ENCODE results near the gene NFKBIZ. TPM values are rescaled to one million over a fixed set of nuclear protein-coding genes. Genes with fewer than 3 reads are reported as not detected.
"Not testable (repeated sequence)": the region's sequence is repeated elsewhere in the genome, so short reads cannot be mapped to it uniquely, and the experiment has no call there.

The NFKBIZ gene
- polyA plus RNA-seq, 3 donors: 6.2 to 18.6 (median 15.9) TPM

DNA sequence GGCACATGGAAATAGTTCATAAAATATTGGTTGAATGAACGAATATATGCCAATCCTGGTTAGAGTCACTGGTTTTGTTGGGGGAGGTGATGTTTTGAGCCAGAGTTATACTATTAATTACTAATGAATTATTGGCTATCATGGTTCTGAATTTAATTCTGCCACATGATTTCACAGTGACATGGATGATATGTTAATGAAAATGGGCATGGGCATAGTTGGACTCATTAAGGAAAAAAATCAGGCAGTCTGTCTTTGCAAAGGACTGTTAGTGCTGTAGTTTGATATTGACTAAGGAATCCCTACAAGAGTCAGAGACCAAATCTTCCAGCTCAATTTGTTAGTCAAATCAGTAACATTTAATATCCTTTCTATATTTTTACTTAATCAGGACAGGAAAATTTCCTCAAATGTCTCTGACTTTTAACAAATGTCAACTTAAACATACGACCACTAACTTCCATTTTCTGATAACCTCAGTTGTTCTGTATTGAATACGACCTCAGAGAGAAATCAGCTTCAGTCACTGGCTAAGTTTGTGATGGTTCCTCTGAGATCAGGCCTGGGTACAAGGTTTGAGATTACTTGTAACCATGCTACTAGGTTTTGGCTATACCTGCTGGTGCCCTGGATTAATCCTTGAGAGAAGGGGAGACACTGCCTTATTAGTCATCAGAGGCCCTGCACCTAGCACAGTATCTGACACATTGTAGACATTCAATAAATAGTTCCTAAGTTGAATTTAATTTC is 13.3 kb downstream of the NFKBIZ start:
- DNase-seq (ENCODE audit: extremely low read depth in 1 of 11, low read depth in 9 of 11, low spot score in 4 of 11): no peak

DNA sequence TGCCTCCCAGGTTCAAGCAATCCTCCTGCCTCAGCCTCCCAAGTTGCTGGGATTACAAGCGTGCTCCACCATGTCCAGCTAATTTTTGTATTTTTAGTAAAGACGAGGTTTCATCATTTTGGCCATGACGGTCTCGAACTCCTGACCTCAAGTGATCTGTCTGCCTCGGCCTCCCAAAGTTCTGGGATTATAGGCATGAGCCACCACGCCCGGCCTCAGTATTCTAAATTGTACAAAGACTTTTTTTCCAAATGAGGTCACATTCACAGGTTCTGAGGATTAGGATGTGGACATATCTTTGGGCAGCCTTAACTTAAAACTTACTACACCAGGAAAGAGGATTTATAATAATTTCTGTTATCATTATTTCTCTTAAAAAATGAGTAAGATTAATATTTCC is 15.6 kb downstream of the NFKBIZ start:
- DNase-seq (ENCODE audit: extremely low read depth in 1 of 11, low read depth in 9 of 11, low spot score in 4 of 11): not testable (repeated sequence)

DNA sequence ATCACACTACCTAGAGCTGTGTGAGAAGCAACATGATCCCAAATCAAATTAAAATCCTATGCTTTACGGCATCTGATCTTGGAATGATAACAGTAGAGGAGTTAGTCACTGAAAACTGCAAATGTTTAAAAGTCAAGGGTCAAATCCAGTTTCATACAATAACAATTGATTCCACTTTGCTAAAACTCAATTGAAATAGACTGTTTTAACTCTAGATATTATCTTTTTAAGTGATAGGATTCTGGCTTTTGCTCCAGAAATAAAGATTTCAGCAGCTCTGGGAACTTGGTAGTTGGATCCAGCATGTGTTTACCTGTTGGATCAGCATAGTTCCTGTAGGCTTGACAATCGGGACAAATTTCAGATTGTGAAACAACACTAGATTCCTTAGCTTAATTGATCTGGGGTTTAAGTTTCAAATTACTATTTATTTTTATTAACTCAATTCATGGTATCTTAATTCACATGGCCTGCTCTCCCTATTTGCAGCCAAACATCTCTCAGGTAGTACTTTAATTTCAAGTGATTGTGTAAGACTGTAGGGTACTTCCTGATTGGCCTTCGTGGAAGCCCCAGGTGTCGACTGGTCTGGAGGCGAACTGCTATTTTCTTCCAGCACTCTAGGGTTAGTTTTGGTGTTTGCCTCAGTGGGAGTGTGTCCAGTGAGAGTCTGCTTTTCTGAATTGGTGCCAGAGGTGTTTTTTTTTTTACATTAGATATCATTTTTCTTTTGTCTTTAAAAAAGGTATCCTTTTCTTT is 16.6 kb downstream of the NFKBIZ start:
- no peak for DNase-seq (ENCODE audit: extremely low read depth in 1 of 11, low read depth in 9 of 11, low spot score in 4 of 11)

DNA sequence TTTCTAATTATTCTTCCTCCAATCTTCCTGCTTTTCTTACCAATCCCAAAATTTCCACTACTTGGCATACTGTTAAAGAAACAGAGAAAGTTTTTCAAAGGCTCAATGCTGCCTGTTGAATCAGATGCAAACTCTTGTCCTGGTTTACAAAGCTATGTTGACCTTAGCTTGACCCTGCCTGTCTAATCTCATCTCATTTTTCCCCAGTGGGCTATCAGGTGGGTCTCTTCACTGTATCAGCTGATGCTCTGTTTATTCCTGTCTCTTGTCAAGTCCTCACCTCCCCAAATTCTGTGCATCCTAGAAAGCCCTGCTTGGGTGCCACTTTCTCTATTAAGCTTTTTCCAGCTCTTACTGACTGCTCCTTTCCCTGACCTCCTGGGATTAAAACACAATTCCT is 18.2 kb downstream of the NFKBIZ start:
- no peak for DNase-seq (ENCODE audit: extremely low read depth in 1 of 11, low read depth in 9 of 11, low spot score in 4 of 11)

DNA sequence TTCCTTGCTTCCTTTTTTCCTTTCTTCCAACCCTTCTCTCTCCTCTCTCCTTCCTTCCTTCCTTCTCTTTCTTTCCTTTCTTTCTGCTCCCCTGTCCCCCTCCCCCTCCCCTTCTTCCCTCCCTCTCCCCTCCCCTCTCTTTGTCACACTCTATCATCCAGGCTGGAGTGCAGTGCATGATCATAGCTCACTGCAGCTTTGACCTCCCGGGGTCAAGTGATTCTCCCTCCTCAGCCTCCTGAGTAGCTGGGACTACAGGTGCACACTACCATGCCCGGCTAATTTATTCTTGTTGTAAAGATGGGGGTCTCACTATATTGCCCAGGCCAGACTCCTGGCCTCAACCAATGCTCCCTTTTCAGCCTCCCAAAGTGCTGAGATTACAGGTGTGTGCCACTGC is 18.7 kb downstream of the NFKBIZ start:
- DNase-seq (ENCODE audit: extremely low read depth in 1 of 11, low read depth in 9 of 11, low spot score in 4 of 11): no peak

DNA sequence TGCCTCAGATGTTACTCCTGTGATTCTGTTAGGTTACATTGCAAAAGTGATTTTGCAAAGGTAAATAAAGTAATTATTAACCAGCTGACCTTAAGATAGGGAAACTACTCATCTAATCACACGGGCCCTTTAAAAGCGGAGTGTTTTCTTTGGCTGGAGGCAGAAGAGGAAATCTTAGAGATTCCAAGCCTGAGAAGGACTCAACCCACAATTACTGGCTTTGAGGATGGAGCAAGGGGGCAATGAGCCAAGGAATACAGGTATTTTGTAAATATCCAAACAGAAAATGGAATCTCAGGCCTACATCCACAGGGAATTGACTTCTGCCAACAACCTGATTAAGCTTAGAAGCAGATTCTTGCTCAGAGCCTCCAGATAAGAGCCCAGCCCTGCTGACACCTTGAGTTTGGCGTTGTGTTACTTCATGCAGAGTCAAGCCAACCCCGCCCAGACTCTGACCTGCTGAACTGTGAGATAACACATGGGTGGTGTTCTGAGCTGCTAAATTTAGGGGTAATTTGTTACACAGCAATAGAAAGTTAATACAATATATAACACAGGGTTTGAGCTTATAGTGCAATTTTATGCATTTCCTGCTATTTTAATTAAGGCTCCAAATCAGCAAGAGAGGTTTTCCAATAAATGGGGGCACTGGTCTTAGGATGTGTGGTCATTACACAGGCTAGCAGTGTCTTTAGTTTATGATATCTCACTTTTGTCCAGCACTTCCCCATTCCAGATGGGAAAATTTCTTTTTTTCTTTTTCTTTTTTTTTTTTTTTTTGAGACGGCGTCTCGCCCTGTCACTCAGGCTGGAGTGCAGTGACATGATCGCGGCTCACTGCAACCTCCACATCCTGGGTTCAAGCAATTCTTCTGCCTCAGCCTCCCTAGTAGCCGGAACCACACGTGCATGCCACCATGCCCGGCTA is 19.5 kb downstream of the NFKBIZ start:
- no peak for DNase-seq (ENCODE audit: extremely low read depth in 1 of 11, low read depth in 9 of 11, low spot score in 4 of 11)

DNA sequence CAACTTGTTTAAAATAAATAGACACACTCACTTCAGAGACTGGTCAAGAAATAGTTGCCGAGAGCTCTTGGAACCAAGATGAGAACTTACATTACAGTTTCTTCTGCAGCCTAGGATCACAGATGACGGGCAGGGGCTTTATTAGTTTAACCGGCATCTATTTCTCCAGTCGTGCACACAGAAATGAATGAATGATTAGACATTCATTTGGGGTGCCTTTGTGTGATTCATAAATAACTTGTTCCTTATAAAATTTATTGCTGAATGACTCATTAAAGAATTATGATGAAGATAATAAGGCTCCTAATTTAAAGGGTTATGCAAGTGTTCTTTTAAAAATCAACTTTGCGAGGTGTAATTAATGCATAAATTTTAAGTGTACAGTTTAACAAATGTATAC is 20.8 kb downstream of the NFKBIZ start:
- no peak for DNase-seq (ENCODE audit: extremely low read depth in 1 of 11, low read depth in 9 of 11, low spot score in 4 of 11)

DNA sequence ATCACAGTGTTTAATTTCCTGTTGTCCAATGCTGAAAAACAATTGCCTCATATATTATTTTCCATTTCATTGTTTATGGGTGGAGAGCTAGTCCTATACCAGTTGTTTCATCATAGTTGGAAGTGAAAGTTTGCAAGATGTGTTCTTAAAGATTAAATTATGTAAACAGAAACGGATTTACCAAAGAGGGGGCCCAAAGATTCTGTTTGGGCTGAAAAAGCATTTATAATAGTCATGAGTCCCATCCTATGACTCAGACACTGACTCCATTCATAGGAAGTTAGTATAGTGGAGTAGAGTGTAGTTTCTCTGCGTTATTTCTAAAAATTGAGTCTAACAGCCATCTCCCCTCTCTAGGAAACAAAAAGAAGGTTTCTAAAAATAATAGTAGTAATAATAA is 24.3 kb downstream of the NFKBIZ start:
- DNase-seq (ENCODE audit: extremely low read depth in 1 of 11, low read depth in 9 of 11, low spot score in 4 of 11): no peak

DNA sequence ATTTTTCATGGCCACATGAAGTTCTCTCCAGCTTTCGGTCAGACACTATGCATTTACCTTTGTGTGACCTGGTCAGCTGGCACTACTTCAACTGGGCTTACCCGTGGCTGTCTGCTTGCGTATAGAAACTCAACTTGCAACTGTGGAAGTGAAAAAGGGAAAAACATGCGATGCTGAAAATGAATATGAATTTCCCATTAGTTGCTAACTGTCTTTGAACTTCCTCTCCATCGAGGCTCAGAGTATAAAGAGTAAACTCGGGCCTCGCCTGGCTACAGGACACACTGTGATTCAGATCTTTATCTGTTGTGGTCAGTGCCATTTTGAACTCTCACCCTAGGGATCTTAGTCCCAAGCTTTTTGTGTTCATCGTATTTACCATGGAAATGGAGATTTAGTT is 26.8 kb downstream of the NFKBIZ start:
- DNase-seq (ENCODE audit: extremely low read depth in 1 of 11, low read depth in 9 of 11, low spot score in 4 of 11): no peak

DNA sequence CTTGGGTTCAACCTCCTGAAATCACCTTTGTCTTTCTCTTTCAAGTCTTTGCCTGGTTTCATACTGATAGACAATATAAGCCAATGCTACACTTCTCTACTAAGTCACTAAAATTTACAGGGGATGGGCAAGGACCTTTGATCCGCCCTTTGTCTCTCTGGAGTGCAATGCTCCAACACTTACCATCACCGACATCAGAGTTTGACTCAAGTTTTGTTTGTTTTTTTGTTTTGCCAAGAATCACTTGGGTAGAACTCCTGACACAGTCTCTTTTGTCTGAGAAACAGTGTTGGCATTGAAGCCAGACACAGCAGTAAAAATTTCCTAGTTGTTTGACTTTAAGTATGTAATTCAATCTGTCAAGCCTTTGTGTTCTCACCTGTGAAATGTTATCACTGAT is 29.3 kb downstream of the NFKBIZ start:
- no peak for DNase-seq (ENCODE audit: extremely low read depth in 1 of 11, low read depth in 9 of 11, low spot score in 4 of 11)

DNA sequence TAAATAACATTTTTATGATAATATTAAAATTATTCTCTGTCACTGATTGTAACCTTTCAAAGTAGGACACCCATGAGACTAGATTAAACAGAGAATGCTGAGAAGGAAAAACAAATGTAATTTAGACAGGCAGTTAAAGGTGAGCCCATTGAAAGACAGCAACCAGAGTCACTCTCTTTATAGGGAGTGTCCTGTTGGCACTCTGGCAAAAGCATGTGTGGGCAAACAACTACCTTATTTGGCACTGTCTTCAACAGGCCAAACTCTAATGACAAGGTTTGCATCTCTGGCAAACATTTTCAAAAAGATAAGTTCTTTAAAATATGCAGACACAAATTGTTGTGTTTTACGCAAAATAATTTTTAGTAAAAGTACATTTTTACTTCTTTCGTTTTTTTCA is 29.8 kb downstream of the NFKBIZ start:
- DNase-seq (ENCODE audit: extremely low read depth in 1 of 11, low read depth in 9 of 11, low spot score in 4 of 11): no peak

DNA sequence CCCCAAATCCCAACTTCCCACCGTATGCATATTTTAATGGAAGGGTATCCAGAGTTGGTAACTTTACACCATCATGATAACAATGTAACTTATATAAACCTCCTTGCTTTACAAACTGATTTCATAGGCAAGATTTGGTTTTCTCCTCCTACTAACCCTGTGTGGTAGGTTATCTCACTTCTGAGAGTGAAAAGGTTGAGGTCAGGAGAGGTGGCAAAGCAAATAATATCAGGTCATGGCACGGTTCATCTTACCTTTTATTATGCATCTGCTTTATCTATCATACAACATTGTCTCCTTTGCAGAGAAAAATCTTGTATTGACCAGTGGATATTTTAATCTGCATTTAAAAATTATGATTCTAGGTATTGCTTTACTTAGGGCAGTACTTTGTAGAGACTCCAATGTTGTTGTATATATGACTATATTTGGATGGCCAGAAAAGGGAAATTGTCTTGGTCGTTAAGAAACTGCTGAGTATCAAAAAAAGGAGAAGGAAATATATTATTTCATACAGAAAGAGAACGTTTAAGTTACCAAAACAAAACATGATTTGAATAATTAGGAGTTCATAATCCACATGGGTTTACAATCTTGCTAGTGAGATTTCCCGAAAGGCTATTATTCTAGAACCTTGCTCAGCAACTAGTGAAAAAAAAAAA is 30.4 kb downstream of the NFKBIZ start:
- DNase-seq (ENCODE audit: extremely low read depth in 1 of 11, low read depth in 9 of 11, low spot score in 4 of 11): no peak

DNA sequence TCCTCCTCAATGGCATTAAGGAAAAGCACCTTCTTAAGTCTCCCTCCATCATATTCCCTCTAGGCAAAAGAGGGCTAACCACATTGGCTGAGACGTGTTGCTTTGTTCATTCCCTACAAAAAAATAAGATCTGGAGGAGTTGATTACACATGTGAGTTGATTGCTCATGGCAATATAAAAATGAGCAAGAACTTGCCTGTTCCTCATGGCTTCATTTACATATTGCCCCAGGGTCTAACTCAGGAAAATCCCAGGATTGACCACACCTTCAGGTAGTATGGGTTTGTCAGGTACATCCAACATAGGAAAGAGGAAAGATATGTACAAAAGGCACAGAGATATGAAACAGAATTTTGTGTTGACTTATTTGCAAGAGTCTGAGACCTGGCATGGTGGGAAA is 35.5 kb downstream of the NFKBIZ start:
- no peak for DNase-seq (ENCODE audit: extremely low read depth in 1 of 11, low read depth in 9 of 11, low spot score in 4 of 11)

DNA sequence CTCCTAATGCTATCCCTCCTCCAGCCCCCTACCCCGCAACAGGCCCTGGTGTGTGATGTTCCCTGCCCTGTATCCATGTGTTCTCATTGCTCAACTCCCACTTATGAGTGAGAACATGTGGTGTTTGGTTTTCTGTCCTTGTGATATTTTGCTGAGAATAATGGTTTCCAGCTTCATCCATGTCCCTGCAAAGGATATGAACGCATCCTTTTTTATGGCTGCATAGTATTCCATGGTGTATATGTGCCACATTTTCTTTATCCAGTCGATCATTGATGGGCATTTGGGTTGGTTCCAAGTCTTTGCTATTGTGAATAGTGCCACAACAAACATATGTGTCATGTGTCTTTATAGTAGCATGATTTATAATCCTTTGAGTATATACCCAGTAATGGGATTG is 36.3 kb downstream of the NFKBIZ start:
- not testable (repeated sequence) for DNase-seq (ENCODE audit: extremely low read depth in 1 of 11, low read depth in 9 of 11, low spot score in 4 of 11)

DNA sequence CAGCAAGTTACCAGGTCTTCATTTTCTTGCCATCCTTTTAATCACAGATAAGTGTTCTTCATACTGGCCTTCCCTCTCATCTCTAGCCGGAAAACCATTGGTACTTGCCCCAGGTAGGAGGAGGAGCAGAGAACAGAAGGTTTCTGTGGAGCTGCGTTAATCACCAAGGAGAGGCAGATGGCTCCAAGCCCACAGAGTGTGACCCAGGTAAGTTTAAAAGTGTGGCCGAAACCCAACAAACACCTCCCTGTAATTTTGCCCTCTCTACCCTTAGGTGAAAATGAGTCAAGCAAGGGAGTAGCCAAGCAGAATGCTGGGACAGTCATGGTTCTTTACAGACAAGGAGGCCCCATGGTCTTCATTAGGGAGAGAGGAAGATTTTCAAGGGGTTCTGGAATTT is 37.3 kb downstream of the NFKBIZ start:
- DNase-seq (ENCODE audit: extremely low read depth in 1 of 11, low read depth in 9 of 11, low spot score in 4 of 11): no peak

DNA sequence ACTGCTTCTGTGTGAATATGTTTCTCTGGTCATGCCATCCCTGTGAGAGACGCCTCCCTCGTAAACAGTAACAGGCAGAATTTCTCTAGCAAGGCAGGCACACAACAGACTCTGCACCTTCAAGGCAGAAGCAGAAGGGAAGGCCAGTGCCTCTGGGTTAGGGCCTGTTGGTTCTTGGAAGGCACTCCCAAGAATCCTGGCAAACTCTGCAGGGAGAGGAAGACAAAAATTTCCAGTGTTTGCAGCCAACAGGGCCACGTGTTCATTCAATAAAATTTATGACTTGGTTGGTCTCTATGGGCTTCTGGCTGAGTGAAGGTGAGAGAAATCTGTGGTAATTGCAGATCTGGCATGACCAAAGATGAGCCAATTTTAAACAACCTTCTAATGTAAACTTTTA is 39.3 kb downstream of the NFKBIZ start:
- DNase-seq (ENCODE audit: extremely low read depth in 1 of 11, low read depth in 9 of 11, low spot score in 4 of 11): no peak

DNA sequence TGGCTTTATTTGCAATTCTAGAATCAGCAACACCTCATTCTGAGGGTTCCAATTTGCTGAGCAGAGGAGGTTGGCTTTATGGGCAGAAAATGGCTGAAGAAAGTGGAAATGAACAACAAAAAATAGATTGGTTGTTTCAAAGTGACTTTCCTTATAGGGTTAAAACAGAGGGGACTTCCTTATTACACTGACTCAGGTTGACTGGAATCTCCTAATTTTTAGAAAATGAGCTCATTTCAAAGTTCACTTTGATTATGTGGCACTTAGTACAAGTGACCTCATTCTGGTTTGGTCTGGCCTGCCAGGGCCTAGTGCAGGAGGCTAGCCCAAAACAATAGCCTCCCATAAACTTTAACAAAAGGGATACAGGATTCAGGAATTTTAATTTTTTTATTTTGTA is 41.4 kb downstream of the NFKBIZ start:
- DNase-seq (ENCODE audit: extremely low read depth in 1 of 11, low read depth in 9 of 11, low spot score in 4 of 11): no peak

DNA sequence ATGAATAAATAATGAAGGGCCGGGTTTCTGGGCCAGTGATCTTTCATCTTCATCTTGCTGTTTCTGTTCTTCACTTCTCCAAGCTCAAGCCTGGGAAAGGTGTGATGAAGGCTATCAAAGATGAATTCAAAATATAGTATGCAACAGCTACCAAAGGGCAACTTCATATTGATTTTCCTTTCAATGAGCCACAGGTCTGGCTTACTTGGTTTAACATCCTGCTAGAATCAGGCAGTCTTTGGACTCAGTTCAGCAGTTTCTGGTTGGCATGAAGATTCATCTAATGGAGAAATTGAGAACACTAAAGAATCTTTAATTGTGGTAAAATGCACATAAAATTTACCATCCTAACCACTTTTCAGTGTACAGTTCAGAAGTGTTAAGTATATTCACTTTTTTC is 43.3 kb downstream of the NFKBIZ start:
- DNase-seq (ENCODE audit: extremely low read depth in 1 of 11, low read depth in 9 of 11, low spot score in 4 of 11): no peak

DNA sequence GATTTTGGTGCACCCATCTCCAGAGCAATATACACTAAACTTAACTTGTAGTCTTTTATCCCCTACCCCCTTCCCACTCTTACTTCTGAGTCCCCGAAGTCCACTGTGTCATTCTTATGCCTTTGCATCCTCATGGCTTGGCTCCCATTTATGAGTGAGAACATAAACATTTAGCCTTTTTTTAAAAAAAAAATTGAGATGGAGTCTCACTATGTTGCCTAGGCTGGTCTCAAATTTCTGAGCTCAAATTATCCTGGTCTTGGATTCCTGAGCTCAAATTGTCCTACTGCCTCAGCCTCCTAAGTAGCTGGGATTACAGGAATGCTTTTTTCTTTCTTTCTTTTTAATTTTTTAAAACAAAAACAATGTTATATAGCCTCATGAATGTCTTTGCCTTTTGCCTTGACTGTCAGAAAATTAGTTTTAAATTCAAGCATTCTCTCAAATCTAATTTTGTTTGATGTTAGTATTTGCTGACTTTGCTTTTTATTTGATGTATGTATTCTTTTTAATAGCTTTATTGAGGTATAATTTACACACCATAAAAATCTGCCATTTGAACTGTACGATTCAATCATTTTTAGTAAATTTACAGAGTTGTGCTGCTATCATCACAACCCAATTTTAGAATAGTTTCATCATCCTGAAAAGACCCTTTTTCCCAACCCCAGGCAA is 46.9 kb downstream of the NFKBIZ start:
- no peak for DNase-seq (ENCODE audit: extremely low read depth in 1 of 11, low read depth in 9 of 11, low spot score in 4 of 11)
